Ascending aorta (tissue), 2 donors: ENCODE data around the gene USPL1. TPM values are rescaled to one million over a fixed set of nuclear protein-coding genes. Genes with fewer than 3 reads are reported as not detected.
A peak's percentile ranks its signal among the peaks of the same experiment; 100 is the strongest.

Source experiments
- DNase-seq, 2 donors: peaks; one replicate each; pipeline ENCODE4 v3.0.0-alpha.2; 2019; ENCODE audit warnings: low spot score in 2 of 2
- H3K27ac ChIP-seq, 2 donors: fragments of 200-600 bp; sonication (generic); one replicate each; pipeline ENCODE4 v1.5.1; 2016 to 2017; ENCODE audit warnings: mild to moderate bottlenecking in 1 of 2
- H3K27me3 ChIP-seq: fragments of 200-600 bp; sonication (generic); one replicate; pipeline ENCODE4 v1.5.1; 2017
- H3K36me3 ChIP-seq, 2 donors: fragments of 200-600 bp; sonication (generic); one replicate each; pipeline ENCODE4 v1.5.1; 2016
- H3K4me1 ChIP-seq, 2 donors: fragments of 200-600 bp; sonication (generic); one replicate each; pipeline ENCODE4 v1.5.1; 2016 to 2017; ENCODE audit warnings: mild to moderate bottlenecking in 1 of 2
- H3K4me3 ChIP-seq, 2 donors: fragments of 200-600 bp; sonication (generic); one replicate each; pipeline ENCODE4 v1.5.1; 2016 to 2017; ENCODE audit warnings: mild to moderate bottlenecking in 1 of 2
- H3K9me3 ChIP-seq, 2 donors: fragments of 200-600 bp; sonication (generic); one replicate each; pipeline ENCODE4 v1.5.1; 2016
- intact Hi-C: fragments of 100-400 bp; cut with DNase I; formaldehyde crosslinking; loops from one replicate; pipeline ENCODE4 v1.15.1; 2023
- total RNA-seq: library from RNA; depleted of rRNA; stranded (reverse); fragments of >200 nt; gene quantifications from one replicate; pipeline ENCODE4 v1.1.0, GENCODE V29; 2016
- TF ChIP-seq, protein P1 (sequence below), 3 experiments: fragments of 200-600 bp in 2 of 3; fragments of 450-650 bp in 1 of 3; sonication (generic) in 2 of 3; IDR thresholded peaks; one replicate each; pipeline ENCODE4 v1.5.1; 2016 to 2019; ENCODE audit warnings: antibody characterized with exemption in 3 of 3, mild to moderate bottlenecking in 1 of 3, moderate library complexity in 1 of 3

The USPL1 gene
- total RNA-seq, 1 donor from 2014 or later = 4.0 TPM

DNA sequence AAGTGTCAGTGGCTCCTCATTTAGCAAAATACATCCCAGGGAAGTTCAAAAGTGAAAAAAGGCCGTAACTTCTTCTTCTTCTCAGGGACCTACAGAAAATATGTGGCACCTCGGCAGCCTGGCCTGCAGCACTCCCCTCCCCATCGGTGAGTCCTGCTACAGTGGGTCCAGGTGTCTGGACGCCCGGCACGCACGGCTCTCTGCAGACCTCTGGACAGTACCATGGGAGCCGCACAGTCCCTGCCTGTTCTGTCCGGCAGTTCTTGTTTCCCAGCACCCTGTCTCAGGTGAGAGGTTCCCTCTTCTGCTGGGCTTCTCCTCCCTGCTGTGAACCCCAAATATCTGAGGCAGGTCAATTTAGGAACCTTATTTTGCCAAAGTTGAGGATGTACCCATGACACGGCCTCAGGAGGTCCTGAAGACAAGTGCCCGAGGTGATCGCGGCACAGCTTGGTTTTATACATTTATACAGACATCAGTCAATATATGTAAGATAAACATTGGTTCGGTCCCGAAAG is 80.8 kb downstream of the USPL1 start:
- H3K27me3 ChIP-seq = no peaks in the 10 kb centered on the region
- TF ChIP-seq, protein P1, sequence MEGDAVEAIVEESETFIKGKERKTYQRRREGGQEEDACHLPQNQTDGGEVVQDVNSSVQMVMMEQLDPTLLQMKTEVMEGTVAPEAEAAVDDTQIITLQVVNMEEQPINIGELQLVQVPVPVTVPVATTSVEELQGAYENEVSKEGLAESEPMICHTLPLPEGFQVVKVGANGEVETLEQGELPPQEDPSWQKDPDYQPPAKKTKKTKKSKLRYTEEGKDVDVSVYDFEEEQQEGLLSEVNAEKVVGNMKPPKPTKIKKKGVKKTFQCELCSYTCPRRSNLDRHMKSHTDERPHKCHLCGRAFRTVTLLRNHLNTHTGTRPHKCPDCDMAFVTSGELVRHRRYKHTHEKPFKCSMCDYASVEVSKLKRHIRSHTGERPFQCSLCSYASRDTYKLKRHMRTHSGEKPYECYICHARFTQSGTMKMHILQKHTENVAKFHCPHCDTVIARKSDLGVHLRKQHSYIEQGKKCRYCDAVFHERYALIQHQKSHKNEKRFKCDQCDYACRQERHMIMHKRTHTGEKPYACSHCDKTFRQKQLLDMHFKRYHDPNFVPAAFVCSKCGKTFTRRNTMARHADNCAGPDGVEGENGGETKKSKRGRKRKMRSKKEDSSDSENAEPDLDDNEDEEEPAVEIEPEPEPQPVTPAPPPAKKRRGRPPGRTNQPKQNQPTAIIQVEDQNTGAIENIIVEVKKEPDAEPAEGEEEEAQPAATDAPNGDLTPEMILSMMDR (IDR thresholded peaks at IDR 0.05) = no peak
- no peaks in the 10 kb centered on the region for H3K36me3 ChIP-seq
- peak in 1 of 2 donors; percentile 53 for DNase-seq
- no peak overlapping the region for H3K27ac ChIP-seq
- H3K9me3 ChIP-seq = no peaks in the 10 kb centered on the region
- intact Hi-C loops = no loop called here
- H3K4me3 ChIP-seq = no peak overlapping the region
- peaks cover 0 to 7% of the 10 kb centered on the region in 2 donors for H3K4me1 ChIP-seq

DNA sequence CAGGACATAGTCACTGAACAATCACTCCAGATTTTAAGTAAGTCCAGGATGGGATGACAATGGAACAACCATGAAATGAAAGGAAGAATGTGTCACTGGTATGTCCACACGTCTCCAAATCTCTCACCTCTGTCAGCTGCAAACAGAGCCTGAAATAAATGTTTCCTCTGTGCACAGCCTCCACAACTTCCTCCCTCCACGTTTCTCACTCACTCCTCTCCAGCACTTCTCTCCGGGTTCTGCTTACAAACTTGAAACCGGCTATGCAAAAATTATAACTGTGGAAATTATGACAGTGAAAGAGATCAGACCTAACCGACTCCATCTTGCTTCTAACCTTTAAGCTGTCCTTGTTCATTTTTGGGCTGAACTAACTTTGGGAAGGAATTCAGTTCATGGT is 82.6 kb downstream of the USPL1 start:
- intact Hi-C loops = no loop called here
- Histone ChIP-seq H3K4me1 (peaks cover 0 to 7% of the 10 kb centered on the region in 2 donors), H3K27ac (no peak overlapping the region), H3K4me3 (no peak overlapping the region), H3K9me3 (no peaks in the 10 kb centered on the region), H3K27me3 (no peaks in the 10 kb centered on the region), H3K36me3 (no peaks in the 10 kb centered on the region)
- DNase-seq = peak in 1 of 2 donors; percentile 4
- TF ChIP-seq, protein P1 (IDR thresholded peaks at IDR 0.05) = no peak

DNA sequence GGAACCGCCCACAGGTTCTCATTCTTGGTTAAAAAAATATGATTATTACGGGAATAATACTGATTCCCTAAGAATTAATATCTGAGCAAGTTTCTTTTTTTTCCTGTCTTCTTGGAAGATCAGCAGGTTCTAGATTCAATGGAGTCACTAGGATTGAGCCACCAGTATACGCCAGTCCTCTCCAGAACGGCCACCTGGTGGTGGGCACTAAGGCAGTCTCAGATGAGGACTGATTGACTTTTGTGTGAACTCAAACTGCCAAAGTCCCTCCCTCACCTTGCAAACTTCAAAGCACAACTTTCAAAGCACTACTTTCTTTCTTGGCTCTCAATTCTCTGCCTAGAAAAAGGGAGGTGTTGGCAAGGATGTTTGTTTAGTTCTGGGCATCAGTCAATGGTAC is 84.3 kb downstream of the USPL1 start:
- Histone ChIP-seq H3K4me3 (no peak overlapping the region), H3K27me3 (no peaks in the 10 kb centered on the region), H3K27ac (no peak overlapping the region), H3K4me1 (peaks cover 0 to 7% of the 10 kb centered on the region in 2 donors), H3K36me3 (no peaks in the 10 kb centered on the region), H3K9me3 (no peaks in the 10 kb centered on the region)
- TF ChIP-seq, protein P1 (IDR thresholded peaks at IDR 0.05) = no peak
- peak in 1 of 2 donors; percentile 16 for DNase-seq
- intact Hi-C loops = no loop called here

DNA sequence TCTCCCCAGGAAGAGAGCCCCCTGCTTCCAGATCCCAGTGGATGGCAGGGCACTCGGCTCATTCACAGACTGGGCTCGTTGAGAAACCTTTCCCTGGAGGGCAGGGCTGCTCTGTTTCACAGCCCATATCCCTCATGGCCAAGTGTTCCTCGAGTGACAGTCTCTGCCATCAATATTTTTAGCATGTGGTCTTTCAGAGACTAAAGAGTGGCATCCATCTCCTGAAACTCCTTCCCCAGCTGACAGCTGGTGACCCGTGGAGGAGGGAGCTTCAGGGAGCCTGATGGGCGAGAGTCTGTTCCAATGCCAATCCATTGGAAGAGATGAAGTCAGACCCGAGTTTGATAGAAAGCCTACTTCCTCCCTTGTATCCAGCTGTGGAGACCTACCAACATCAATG is 86.9 kb downstream of the USPL1 start:
- no peaks in the 10 kb centered on the region for H3K4me1 ChIP-seq
- no peak overlapping the region for H3K4me3 ChIP-seq
- no peaks in the 10 kb centered on the region for H3K36me3 ChIP-seq
- intact Hi-C loops = no loop called here
- DNase-seq = peak in 1 of 2 donors; percentile 3
- H3K27ac ChIP-seq = no peak overlapping the region
- no peaks in the 10 kb centered on the region for H3K9me3 ChIP-seq
- TF ChIP-seq, protein P1 (IDR thresholded peaks at IDR 0.05) = no peak
- no peaks in the 10 kb centered on the region for H3K27me3 ChIP-seq

DNA sequence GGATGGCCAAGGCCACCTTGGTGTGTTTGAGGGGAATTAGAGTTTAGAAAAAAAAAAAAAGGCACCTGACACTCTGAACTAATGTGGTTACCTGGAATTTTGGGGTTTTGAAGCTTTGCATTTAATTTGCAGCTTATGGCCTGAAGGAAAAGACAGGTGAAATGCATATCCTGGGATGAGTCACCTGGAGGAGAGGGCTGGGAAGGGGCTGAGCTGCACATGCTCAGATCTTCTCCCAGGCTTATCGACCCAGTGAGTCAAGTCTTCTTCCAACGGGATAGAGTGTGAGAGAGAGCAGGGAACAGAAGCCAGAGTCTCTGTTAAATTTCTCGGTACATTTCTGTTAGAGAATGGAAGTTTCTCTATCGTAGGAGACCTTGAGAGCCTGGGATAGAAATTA is 88.0 kb downstream of the USPL1 start:
- intact Hi-C loops = no loop called here
- Histone ChIP-seq H3K4me1 (no peaks in the 10 kb centered on the region), H3K36me3 (no peaks in the 10 kb centered on the region), H3K4me3 (no peak overlapping the region), H3K9me3 (no peaks in the 10 kb centered on the region), H3K27ac (no peak overlapping the region), H3K27me3 (no peaks in the 10 kb centered on the region)
- peak in 1 of 2 donors; percentile 15 for DNase-seq
- TF ChIP-seq, protein P1 (IDR thresholded peaks at IDR 0.05) = no peak

DNA sequence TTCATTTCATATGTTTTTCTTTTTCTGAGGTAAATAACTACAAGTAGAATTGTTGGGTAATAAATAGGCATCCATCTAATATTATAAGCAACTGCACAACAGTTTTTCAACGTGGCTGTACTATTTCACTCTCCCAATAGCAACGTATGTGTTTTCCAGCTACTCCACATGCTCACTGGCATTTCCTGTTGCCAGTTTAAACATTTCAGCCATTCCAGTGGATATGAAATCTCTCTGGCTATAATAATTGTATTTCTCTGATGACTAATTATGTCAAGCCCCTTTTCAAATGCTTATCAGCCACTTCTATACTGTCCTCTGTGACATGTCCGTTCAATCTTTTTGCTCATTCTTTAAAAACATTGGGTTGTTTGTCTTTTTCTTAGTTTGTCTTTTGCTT is 90.8 kb downstream of the USPL1 start:
- TF ChIP-seq, protein P1 (IDR thresholded peaks at IDR 0.05) = no peak
- no peaks in the 10 kb centered on the region for H3K9me3 ChIP-seq
- DNase-seq = peak in 1 of 2 donors; percentile 12
- no peak overlapping the region for H3K4me3 ChIP-seq
- H3K36me3 ChIP-seq = no peaks in the 10 kb centered on the region
- no peaks in the 10 kb centered on the region for H3K4me1 ChIP-seq
- no peaks in the 10 kb centered on the region for H3K27me3 ChIP-seq
- intact Hi-C loops = no loop called here
- no peak overlapping the region for H3K27ac ChIP-seq
